H1 (cell line): ENCODE data around the gene TIGD2. TPM values are rescaled to one million over a fixed set of nuclear protein-coding genes. Genes with fewer than 3 reads are reported as not detected.

Experiments
- CTCF ChIA-PET: fragments of 300-600 bp; sonication (Branson Sonifier 250); formaldehyde crosslinking; loops from one replicate; lab custom pipeline; 2021; ENCODE audit not compliant: partially characterized antibody; lab: Charles Lee
- POLR2A ChIA-PET: fragments of 300-600 bp; sonication (Branson Sonifier 250); formaldehyde crosslinking; loops from one replicate; lab custom pipeline; 2021; ENCODE audit warnings: inconsistent platforms; ENCODE audit not compliant: partially characterized antibody; lab: Charles Lee
- DNase-seq, 2 experiments: peaks; one replicate each; pipeline versions ENCODE4 v3.0.0 to v3.0.0-alpha.2; 2010 to 2022; ENCODE audit warnings: low spot score in 2 of 2, low read depth in 1 of 2, mixed read lengths in 1 of 2
- FAIRE-seq: peaks from 2 replicates; lab custom pipeline; 2011; peaks lifted over from hg19 to GRCh38; lab: Jason Lieb, UNC
- H2AFZ ChIP-seq: 2 replicates; pipeline ENCODE4 v1.8.1; 2012; ENCODE audit warnings: low read length, inconsistent platforms
- H2AK5ac ChIP-seq: 2 replicates; pipeline ENCODE4 v1.6.1; 2013; ENCODE audit warnings: low read depth, low read length
- H2BK120ac ChIP-seq: replicated peaks from 2 replicates; pipeline ENCODE3; 2013; ENCODE audit warnings: low read depth, low read length, inconsistent platforms
- H2BK12ac ChIP-seq: 2 replicates; pipeline ENCODE4 v1.6.1; 2013; ENCODE audit warnings: low read depth, low read length
- H2BK15ac ChIP-seq: 2 replicates; pipeline ENCODE4 v1.6.1; 2013; ENCODE audit warnings: low read length
- H2BK20ac ChIP-seq: 2 replicates; pipeline ENCODE4 v1.6.1; 2013; ENCODE audit warnings: low read length
- H2BK5ac ChIP-seq: 2 replicates; pipeline ENCODE4 v1.6.1; 2013; ENCODE audit warnings: low read depth, low read length
- H3K14ac ChIP-seq: 2 replicates; pipeline ENCODE4 v1.6.1; 2013; ENCODE audit warnings: inconsistent platforms; ENCODE audit not compliant: insufficient read length
- H3K18ac ChIP-seq: 2 replicates; pipeline ENCODE4 v1.6.1; 2013; ENCODE audit warnings: low read length; ENCODE audit errors: extremely low read depth
- H3K23ac ChIP-seq: 2 replicates; pipeline ENCODE4 v1.6.1; 2013; ENCODE audit warnings: inconsistent platforms; ENCODE audit not compliant: insufficient read length
- H3K23me2 ChIP-seq: 2 replicates; pipeline ENCODE4 v1.6.1; 2013; ENCODE audit warnings: low read depth, low read length
- H3K27ac ChIP-seq: 2 replicates; pipeline ENCODE4 v1.6.1; 2011; ENCODE audit warnings: low read depth, low read length, inconsistent platforms
- H3K27me3 ChIP-seq, 4 experiments: replicated peaks in 1 of 4; 1 replicate in 1 of 4; 2 replicates in 3 of 4; pipeline versions ENCODE4 v1.6.1 to v1.8.1; 2011 to 2013; ENCODE audit warnings: low read length in 3 of 4, mild to moderate bottlenecking in 3 of 4, inconsistent platforms in 2 of 4, mixed read lengths in 2 of 4, moderate library complexity in 1 of 4; ENCODE audit not compliant: control insufficient read depth in 3 of 4, insufficient read depth in 3 of 4; ENCODE audit errors: extremely low read depth in 1 of 4
- H3K36me3 ChIP-seq, 4 experiments: 2 replicates each; pipeline versions ENCODE4 v1.6.1 to v1.8.1; 2011 to 2013; ENCODE audit warnings: mild to moderate bottlenecking in 4 of 4, low read length in 3 of 4, moderate library complexity in 2 of 4, control low read depth in 1 of 4, inconsistent platforms in 1 of 4; ENCODE audit not compliant: insufficient read depth in 4 of 4, control insufficient read depth in 2 of 4
- H3K4ac ChIP-seq: replicated peaks from 2 replicates; pipeline ENCODE3; 2013; ENCODE audit warnings: low read length, low read depth, mixed read lengths, inconsistent platforms; ENCODE audit not compliant: insufficient read length
- H3K4me1 ChIP-seq, 4 experiments: replicated peaks in 1 of 4; 1 replicate in 1 of 4; 2 replicates in 3 of 4; pipeline versions ENCODE4 v1.6.1 to v1.8.1; 2011 to 2013; ENCODE audit warnings: low read length in 3 of 4, inconsistent platforms in 2 of 4, mixed read lengths in 1 of 4; ENCODE audit not compliant: insufficient read depth in 4 of 4, control insufficient read depth in 3 of 4
- H3K4me2 ChIP-seq, 2 experiments: 2 replicates each; pipeline versions ENCODE4 v1.6.1 to v1.8.1; 2011 to 2013; ENCODE audit warnings: low read depth in 2 of 2, low read length in 2 of 2, control low read depth in 1 of 2, inconsistent platforms in 1 of 2, mild to moderate bottlenecking in 1 of 2; ENCODE audit not compliant: insufficient read depth in 1 of 2
- H3K4me3 ChIP-seq, 4 experiments: fragments of 200-600, 300-600 bp in 1 of 4; sonication (generic), shearing (Covaris generic), sonication (Bioruptor Twin) in 1 of 4; 2 replicates each; pipeline versions ENCODE4 v1.5.1 to v1.8.1; 2011 to 2016; ENCODE audit warnings: low read length in 4 of 4, low read depth in 3 of 4, control low read depth in 2 of 4, inconsistent platforms in 2 of 4, mild to moderate bottlenecking in 2 of 4, mixed read lengths in 1 of 4, moderate library complexity in 1 of 4; ENCODE audit not compliant: insufficient read depth in 2 of 4; ENCODE audit errors: extremely low read depth in 1 of 4
- H3K56ac ChIP-seq: replicated peaks from 2 replicates; pipeline ENCODE3; 2013; ENCODE audit warnings: low read depth, mild to moderate bottlenecking, mixed read lengths, low read length, inconsistent platforms; ENCODE audit not compliant: insufficient read length
- H3K79me1 ChIP-seq: 2 replicates; pipeline ENCODE4 v1.6.1; 2013; ENCODE audit warnings: low read depth, low read length, control low read depth
- H3K79me2 ChIP-seq, 2 experiments: 2 replicates each; pipeline versions ENCODE4 v1.6.1 to v1.8.1; 2012 to 2013; ENCODE audit warnings: low read length in 2 of 2, mild to moderate bottlenecking in 2 of 2, inconsistent platforms in 1 of 2; ENCODE audit not compliant: insufficient read depth in 2 of 2, control insufficient read depth in 1 of 2
- H3K9ac ChIP-seq, 4 experiments: replicated peaks in 1 of 4; 1 replicate in 1 of 4; 2 replicates in 3 of 4; pipeline versions ENCODE4 v1.6.1 to v1.8.1; 2011 to 2013; ENCODE audit warnings: low read depth in 3 of 4, low read length in 3 of 4, control low read depth in 2 of 4, mild to moderate bottlenecking in 2 of 4, moderate library complexity in 2 of 4, inconsistent platforms in 1 of 4; ENCODE audit errors: extremely low read depth in 1 of 4
- H3K9me3 ChIP-seq, 2 experiments: 2 replicates each; pipeline versions ENCODE4 v1.6.1 to v1.8.1; 2012 to 2013; ENCODE audit warnings: mild to moderate bottlenecking in 2 of 2, moderate library complexity in 2 of 2, control low read depth in 1 of 2, inconsistent platforms in 1 of 2, low read depth in 1 of 2, low read length in 1 of 2, mixed read lengths in 1 of 2; ENCODE audit not compliant: insufficient read depth in 2 of 2
- H4K20me1 ChIP-seq, 2 experiments: replicated peaks in 1 of 2; 2 replicates each; pipeline versions ENCODE3 to v1.8.1; 2011 to 2013; ENCODE audit warnings: inconsistent platforms in 2 of 2, low read length in 2 of 2, mild to moderate bottlenecking in 1 of 2; ENCODE audit not compliant: insufficient read depth in 2 of 2, control insufficient read depth in 1 of 2
- H4K5ac ChIP-seq: 2 replicates; pipeline ENCODE4 v1.6.1; 2013; ENCODE audit warnings: low read length, low read depth, mixed read lengths, inconsistent platforms; ENCODE audit not compliant: insufficient read length
- H4K8ac ChIP-seq: 2 replicates; pipeline ENCODE4 v1.8.0; 2013; ENCODE audit warnings: mild to moderate bottlenecking, moderate library complexity, low read length, inconsistent platforms; ENCODE audit not compliant: insufficient read depth; ENCODE audit errors: extremely low read depth
- H4K91ac ChIP-seq: replicated peaks from 2 replicates; pipeline ENCODE3; 2013; ENCODE audit warnings: low read length, mixed read lengths, inconsistent platforms; ENCODE audit not compliant: insufficient read length
- BCL11A ChIP-seq, 2 experiments: IDR thresholded peaks; one replicate each; pipeline ENCODE4 v1.6.1; 2011; ENCODE audit warnings: low read depth in 2 of 2, low read length in 2 of 2, mild to moderate bottlenecking in 2 of 2
- CTBP2 ChIP-seq: IDR thresholded peaks from 2 replicates; pipeline ENCODE4 v1.7.0; 2011; ENCODE audit warnings: borderline replicate concordance, mild to moderate bottlenecking, moderate library complexity, mixed read lengths, low read length; ENCODE audit not compliant: insufficient read depth, insufficient read length
- E2F6 ChIP-seq: IDR thresholded peaks from 2 replicates; pipeline ENCODE4 v1.6.1; 2012; ENCODE audit warnings: inconsistent platforms
- EP300 ChIP-seq, 2 experiments: IDR thresholded peaks; 1 replicate in 1 of 2; 2 replicates in 1 of 2; pipeline ENCODE4 v1.6.1; 2011 to 2012; ENCODE audit warnings: low read depth in 2 of 2, low read length in 2 of 2, mild to moderate bottlenecking in 2 of 2, borderline replicate concordance in 1 of 2, inconsistent platforms in 1 of 2, moderate library complexity in 1 of 2
- GABPA ChIP-seq: IDR thresholded peaks from 2 replicates; pipeline ENCODE4 v1.6.1; 2011; ENCODE audit warnings: mild to moderate bottlenecking, low read length, moderate library complexity, borderline replicate concordance; ENCODE audit not compliant: insufficient read depth
- JUN ChIP-seq: IDR thresholded peaks from 2 replicates; pipeline ENCODE4 v1.6.1; 2011; ENCODE audit warnings: low read depth, mild to moderate bottlenecking, improper control_type of control experiment, low read length
- NRF1 ChIP-seq: IDR thresholded peaks from 2 replicates; pipeline ENCODE4 v1.6.1; 2011; ENCODE audit warnings: mild to moderate bottlenecking, low read depth, low read length, improper control_type of control experiment
- POU5F1 ChIP-seq: IDR thresholded peaks from 2 replicates; pipeline ENCODE4 v1.6.1; 2011; ENCODE audit warnings: low read depth, mild to moderate bottlenecking, low read length, moderate library complexity
- RBBP5 ChIP-seq: IDR thresholded peaks from 2 replicates; pipeline ENCODE4 v1.7.1; 2012; ENCODE audit warnings: low read depth, mild to moderate bottlenecking, inconsistent platforms, low read length, moderate library complexity, borderline replicate concordance
- SIX5 ChIP-seq: IDR thresholded peaks from 2 replicates; pipeline ENCODE4 v1.6.1; 2011; ENCODE audit warnings: mild to moderate bottlenecking, low read depth, low read length
- SP2 ChIP-seq: IDR thresholded peaks from 2 replicates; pipeline ENCODE4 v1.6.1; 2012; ENCODE audit warnings: mild to moderate bottlenecking, low read length, inconsistent platforms
- SP4 ChIP-seq: IDR thresholded peaks from 2 replicates; pipeline ENCODE4 v1.6.1; 2012; ENCODE audit warnings: low read length, inconsistent platforms
- TAF1 ChIP-seq: IDR thresholded peaks from 2 replicates; pipeline ENCODE4 v1.6.1; 2011; ENCODE audit warnings: mild to moderate bottlenecking, low read depth, low read length
- ZNF274 ChIP-seq: IDR thresholded peaks from 2 replicates; pipeline ENCODE4 v1.7.0; 2012; ENCODE audit warnings: low read length, borderline replicate concordance; ENCODE audit errors: extremely low read depth
- WGBS, 2 experiments: shearing (Covaris generic) in 1 of 2; methylation state at CpG; one replicate each; pipeline versions ENCODE4 v1.1.6 to v1.1.7; 2013 to 2015; ENCODE audit warnings: low lambda C conversion rate in 2 of 2, mixed read lengths in 2 of 2, inconsistent platforms in 1 of 2, low coverage in 1 of 2, missing lambda C conversion rate in 1 of 2; ENCODE audit not compliant: insufficient replicate concordance in 2 of 2, insufficient coverage in 1 of 2, insufficient read length in 1 of 2; ENCODE audit errors: extremely low coverage in 1 of 2, missing lambda C conversion rate in 1 of 2; 5-methylcytosine and 5-hydroxymethylcytosine counted together
- polyA plus RNA-seq, 7 experiments: library from polyadenylated mRNA; depleted of rRNA in 3 of 7; stranded (reverse) in 5 of 7; unstranded in 2 of 7; fragments of >200 nt in 5 of 7; fragments of 200-250 nt in 2 of 7; gene quantifications; 1 replicate in 5 of 7; 2 replicates in 1 of 7; 4 replicates in 1 of 7; pipeline versions ENCODE4 v1.2.1 to v1.2.3, GENCODE V29; 2011 to 2013; ENCODE audit warnings: missing spikeins in 2 of 7, mixed read lengths in 2 of 7
- total RNA-seq: library from RNA; stranded (reverse); fragmentation: NEBNext Ultra II Directional; extraction: Animal tissue kit (Norgen Biotek cat#: 25700); gene quantifications from 2 replicates; pipeline ENCODE4 v1.2.1, GENCODE V29; 2021

The TIGD2 gene
- total and polyA plus RNA-seq, 2 of the 8 experiments (the other 6 are each of a cell fraction or from before 2014, with no cell fraction given), result 2.4 to 5.7 TPM

GRCh38 chr4:89129080-89129640 lies 17.8 kb downstream of the TIGD2 start:
- no peak overlapping the region for H4K5ac ChIP-seq
- no peak overlapping the region for H2AFZ ChIP-seq
- no peaks in the 10 kb centered on the region for H3K23me2 ChIP-seq
- H3K9me3 ChIP-seq, result no peaks in the 10 kb centered on the region
- no peaks in the 10 kb centered on the region for H3K79me1 ChIP-seq
- H3K18ac ChIP-seq, result no peak overlapping the region
- no peak overlapping the region for H4K8ac ChIP-seq
- 82% methylated on average over 1 of the region's 1 CpG; no CpG with 5 or more reads in 1 of the 2 experiments for WGBS, 2 experiments
- no peaks in the 10 kb centered on the region for H4K20me1 ChIP-seq
- H3K4me1 ChIP-seq, result no peaks in the 10 kb centered on the region
- no peak overlapping the region for H2BK120ac ChIP-seq
- no peak overlapping the region for H3K14ac ChIP-seq
- FAIRE-seq (no peak), DNase-seq (no peak)
- no peak overlapping the region for H2BK20ac ChIP-seq
- no peak overlapping the region for H3K4me3 ChIP-seq
- H3K9ac ChIP-seq, result no peak overlapping the region
- H3K4ac ChIP-seq, result no peak overlapping the region
- H3K4me2 ChIP-seq, result no peak overlapping the region
- H3K36me3 ChIP-seq, result no peaks in the 10 kb centered on the region
- ChIA-PET POLR2A (no interaction called here), CTCF (interaction anchor here (1.0 kb wide), 1 partner anchor 9 kb away, joined by 3 read pairs; no protein-coding TSS in a partner anchor)
- no peaks in the 10 kb centered on the region for H3K79me2 ChIP-seq
- no peak overlapping the region for H3K23ac ChIP-seq
- no peak overlapping the region for H2AK5ac ChIP-seq
- no peak overlapping the region for H3K56ac ChIP-seq
- no peak overlapping the region for H4K91ac ChIP-seq
- no peak overlapping the region for H3K27ac ChIP-seq
- H2BK15ac ChIP-seq, result no peak overlapping the region
- no peak overlapping the region for H2BK5ac ChIP-seq
- H2BK12ac ChIP-seq, result no peak overlapping the region
- no peaks in the 10 kb centered on the region for H3K27me3 ChIP-seq
- no peak for TF ChIP-seq SP4
- TF ChIP-seq POU5F1, result no peak
- TF ChIP-seq E2F6, result no peak
- no peak for TF ChIP-seq TAF1
- no peak for TF ChIP-seq RBBP5
- no peak for TF ChIP-seq SP2
- no peak for TF ChIP-seq JUN
- no peak for TF ChIP-seq NRF1
- no peak for TF ChIP-seq BCL11A (IDR thresholded peaks at IDR 0.05; ENCODE audit: low read depth in 2 of 2, low read length in 2 of 2)
- no peak for TF ChIP-seq SIX5
- TF ChIP-seq EP300 (IDR thresholded peaks at IDR 0.05; ENCODE audit: borderline replicate concordance in 1 of 2, low read depth in 2 of 2, low read length in 2 of 2), result no peak
- no peak for TF ChIP-seq ZNF274
- TF ChIP-seq CTBP2, result no peak
- no peak for TF ChIP-seq GABPA
